ENCODE data around the gene SEC16B. TPM values are rescaled to one million over a fixed set of nuclear protein-coding genes. Genes with fewer than 3 reads are reported as not detected.

Gene SEC16B
- not detected for total RNA-seq

GRCh38 chr1:177969825-177970371 lies at the start of gene SEC16B:
Gene SEC16B, minus strand, starts transcription at chr1:177970058. Its CDS starts 2,077 bp downstream, at chr1:177967981.

Other genes starting within 250 kb of the SEC16B start
- gene RASAL2, start 124.0 kb upstream of the SEC16B start, total RNA-seq = not detected

Data from activated naive CD4-positive, alpha-beta T cell treated with anti-CD3 and anti-CD28 coated beads, Interleukin-2, amount 10 ng/mL, durations not matched to agents 5 hours and 36 hours (primary cell).